Stimulated activated naive CD8-positive, alpha-beta T cell treated with anti-CD3 and anti-CD28 coated beads, Interleukin-15, amount 100 ng/mL, for 72 hours (primary cell): Measurements from ENCODE around the gene SMURF2.

ENCODE experiments used
- ATAC-seq: fragments of 150-1000 bp; cut with Tn5 transposase; 2 replicates; pipeline ENCODE4 v1.10.0; 2021; ENCODE audit warnings: mild to moderate bottlenecking, moderate library complexity
- DNase-seq, 2 donors: peaks; one replicate each; pipeline ENCODE4 v3.0.0; 2021 to 2022
- H3K27ac Mint-ChIP-seq, 2 donors: one replicate each; pipeline ENCODE4 v1.8.0; 2022; ENCODE audit warnings: mild to moderate bottlenecking in 2 of 2, mixed read lengths in 2 of 2, moderate library complexity in 2 of 2
- H3K27me3 Mint-ChIP-seq: one replicate; pipeline ENCODE4 v1.8.0; 2022; ENCODE audit warnings: mixed read lengths
- H3K4me1 Mint-ChIP-seq: one replicate; pipeline ENCODE4 v1.8.0; 2022; ENCODE audit warnings: mild to moderate bottlenecking, mixed read lengths
- H3K4me3 Mint-ChIP-seq, 2 donors: one replicate each; pipeline ENCODE4 v1.8.0; 2022; ENCODE audit warnings: mild to moderate bottlenecking in 2 of 2, mixed read lengths in 2 of 2, moderate library complexity in 1 of 2
- H3K9me3 Mint-ChIP-seq, 2 donors: one replicate each; pipeline ENCODE4 v1.8.0; 2022; ENCODE audit warnings: mixed read lengths in 2 of 2

SMURF2 gene

GRCh38 chr17:64661976-64662773, at the start of gene SMURF2:
Gene SMURF2 (minus strand): TSS chr17:64662307. CDS start chr17:64661880, 427 bp downstream.
- ATAC-seq (peak; percentile 90), DNase-seq (peak; percentile 82 to 87)
- Mint-ChIP-seq H3K4me1 (peaks cover 41% of the 10 kb centered on the region), H3K9me3 (no peaks in the 10 kb centered on the region), H3K4me3 (peak within 1 kb of the TSS; percentile 95 to 98), H3K27ac (peak within 1 kb of the TSS; percentile 98 to 99), H3K27me3 (no peaks in the 10 kb centered on the region)

GRCh38 chr17:64709481-64709880, 47.4 kb upstream of the SMURF2 start:
- ATAC-seq (no peak), DNase-seq (no peak)
- Mint-ChIP-seq H3K4me1 (peaks cover 58% of the 10 kb centered on the region), H3K9me3 (peaks cover 0 to 6% of the 10 kb centered on the region in 2 donors), H3K27ac (peak overlapping the region; percentile 5 to 49), H3K27me3 (no peaks in the 10 kb centered on the region), H3K4me3 (peak overlapping the region; percentile 18 to 63)

- no peak overlapping the region for H3K27ac Mint-ChIP-seq
- DNase-seq: no peak
These were observed 45.0 kb upstream of the SMURF2 start for GRCh38 chr17:64707050-64707591.

GRCh38 chr17:64706224-64707049, 44.3 kb upstream of the SMURF2 start:
- ATAC-seq (no peak), DNase-seq (no peak)
- no peaks in the 10 kb centered on the region for H3K9me3 Mint-ChIP-seq
- H3K4me3 Mint-ChIP-seq: no peak overlapping the region
- peaks cover 32% of the 10 kb centered on the region for H3K4me1 Mint-ChIP-seq
- no peaks in the 10 kb centered on the region for H3K27me3 Mint-ChIP-seq
- H3K27ac Mint-ChIP-seq: peak overlapping the region in 1 of 2 donors; percentile 67

More at GRCh38 chr17:64707050-64707591, 45.0 kb upstream of the SMURF2 start:
- H3K27me3 Mint-ChIP-seq: no peaks in the 10 kb centered on the region
- peaks cover 36% of the 10 kb centered on the region for H3K4me1 Mint-ChIP-seq
- no peaks in the 10 kb centered on the region for H3K9me3 Mint-ChIP-seq
- H3K4me3 Mint-ChIP-seq: no peak overlapping the region
- no peak for ATAC-seq

GRCh38 chr17:64702815-64703214, 40.7 kb upstream of the SMURF2 start:
- H3K27ac Mint-ChIP-seq: peak overlapping the region in 1 of 2 donors; percentile 21
- no peaks in the 10 kb centered on the region for H3K9me3 Mint-ChIP-seq
- ATAC-seq (no peak), DNase-seq (no peak)
- H3K4me3 Mint-ChIP-seq: no peak overlapping the region
- peaks cover 8% of the 10 kb centered on the region for H3K4me1 Mint-ChIP-seq
- H3K27me3 Mint-ChIP-seq: no peaks in the 10 kb centered on the region

- Mint-ChIP-seq H3K9me3 (no peaks in the 10 kb centered on the region), H3K4me3 (no peak overlapping the region), H3K4me1 (no peaks in the 10 kb centered on the region), H3K27me3 (no peaks in the 10 kb centered on the region), H3K27ac (no peak overlapping the region)
- DNase-seq (no peak), ATAC-seq (no peak)
These were observed 36.6 kb upstream of the SMURF2 start for GRCh38 chr17:64698725-64699124.

GRCh38 chr17:64694207-64694606, 32.1 kb upstream of the SMURF2 start:
- no peaks in the 10 kb centered on the region for H3K9me3 Mint-ChIP-seq
- H3K4me1 Mint-ChIP-seq: no peaks in the 10 kb centered on the region
- H3K27ac Mint-ChIP-seq: peak overlapping the region in 1 of 2 donors; percentile 79
- H3K4me3 Mint-ChIP-seq: no peak overlapping the region
- no peak for ATAC-seq
- no peak for DNase-seq
- H3K27me3 Mint-ChIP-seq: no peaks in the 10 kb centered on the region

- no peak overlapping the region for H3K4me3 Mint-ChIP-seq
- H3K27me3 Mint-ChIP-seq: no peaks in the 10 kb centered on the region
- H3K27ac Mint-ChIP-seq: peak overlapping the region in 1 of 2 donors; percentile 34
- ATAC-seq (no peak), DNase-seq (no peak)
- H3K9me3 Mint-ChIP-seq: no peaks in the 10 kb centered on the region
- H3K4me1 Mint-ChIP-seq: no peaks in the 10 kb centered on the region
These were observed 30.1 kb upstream of the SMURF2 start for GRCh38 chr17:64692187-64692586.

- no peak overlapping the region for H3K4me3 Mint-ChIP-seq
- no peaks in the 10 kb centered on the region for H3K27me3 Mint-ChIP-seq
- H3K4me1 Mint-ChIP-seq: no peaks in the 10 kb centered on the region
- no peak for ATAC-seq
- DNase-seq: no peak
- H3K9me3 Mint-ChIP-seq: no peaks in the 10 kb centered on the region
- H3K27ac Mint-ChIP-seq: no peak overlapping the region
These were observed 27.0 kb upstream of the SMURF2 start for GRCh38 chr17:64689106-64689505.

- Mint-ChIP-seq H3K4me3 (no peak overlapping the region), H3K4me1 (no peaks in the 10 kb centered on the region), H3K9me3 (no peaks in the 10 kb centered on the region), H3K27me3 (no peaks in the 10 kb centered on the region), H3K27ac (no peak overlapping the region)
- ATAC-seq (no peak), DNase-seq (no peak)
These were observed 26.4 kb upstream of the SMURF2 start for GRCh38 chr17:64688481-64688880.

- H3K4me1 Mint-ChIP-seq: no peaks in the 10 kb centered on the region
- H3K27ac Mint-ChIP-seq: peak overlapping the region in 1 of 2 donors; percentile 64
- ATAC-seq (no peak), DNase-seq (no peak)
- H3K9me3 Mint-ChIP-seq: no peaks in the 10 kb centered on the region
- no peak overlapping the region for H3K4me3 Mint-ChIP-seq
- no peaks in the 10 kb centered on the region for H3K27me3 Mint-ChIP-seq
These were observed 25.9 kb upstream of the SMURF2 start for GRCh38 chr17:64687961-64688360.

GRCh38 chr17:64687376-64687775, 25.3 kb upstream of the SMURF2 start:
- no peak for ATAC-seq
- H3K4me3 Mint-ChIP-seq: no peak overlapping the region
- H3K4me1 Mint-ChIP-seq: no peaks in the 10 kb centered on the region
- no peak for DNase-seq
- no peak overlapping the region for H3K27ac Mint-ChIP-seq
- no peaks in the 10 kb centered on the region for H3K27me3 Mint-ChIP-seq
- no peaks in the 10 kb centered on the region for H3K9me3 Mint-ChIP-seq

- no peak for ATAC-seq
- peak overlapping the region in 1 of 2 donors; percentile 31 for H3K27ac Mint-ChIP-seq
These were observed 24.6 kb upstream of the SMURF2 start for GRCh38 chr17:64686705-64687104.

GRCh38 chr17:64685705-64686104, 23.6 kb upstream of the SMURF2 start:
- ATAC-seq: no peak

More at GRCh38 chr17:64686705-64687104, 24.6 kb upstream of the SMURF2 start:
- Mint-ChIP-seq H3K27me3 (no peaks in the 10 kb centered on the region), H3K4me1 (no peaks in the 10 kb centered on the region), H3K4me3 (no peak overlapping the region), H3K9me3 (no peaks in the 10 kb centered on the region)
- no peak for DNase-seq

GRCh38 chr17:64683796-64684195, 21.7 kb upstream of the SMURF2 start:
- Mint-ChIP-seq H3K4me3 (no peak overlapping the region), H3K27ac (no peak overlapping the region), H3K9me3 (no peaks in the 10 kb centered on the region), H3K4me1 (no peaks in the 10 kb centered on the region), H3K27me3 (no peaks in the 10 kb centered on the region)
- DNase-seq (no peak), ATAC-seq (no peak)

More at GRCh38 chr17:64685705-64686104, 23.6 kb upstream of the SMURF2 start:
- H3K9me3 Mint-ChIP-seq: no peaks in the 10 kb centered on the region
- DNase-seq: no peak
- H3K27ac Mint-ChIP-seq: no peak overlapping the region
- no peaks in the 10 kb centered on the region for H3K27me3 Mint-ChIP-seq
- no peak overlapping the region for H3K4me3 Mint-ChIP-seq
- no peaks in the 10 kb centered on the region for H3K4me1 Mint-ChIP-seq
